Measurements from ENCODE around the gene ASB1. TPM values are rescaled to one million over a fixed set of nuclear protein-coding genes. Genes with fewer than 3 reads are reported as not detected.

The ASB1 gene
- total and polyA plus RNA-seq, 8 donors: 10.7 to 36.8 (median 18.5) TPM

DNA sequence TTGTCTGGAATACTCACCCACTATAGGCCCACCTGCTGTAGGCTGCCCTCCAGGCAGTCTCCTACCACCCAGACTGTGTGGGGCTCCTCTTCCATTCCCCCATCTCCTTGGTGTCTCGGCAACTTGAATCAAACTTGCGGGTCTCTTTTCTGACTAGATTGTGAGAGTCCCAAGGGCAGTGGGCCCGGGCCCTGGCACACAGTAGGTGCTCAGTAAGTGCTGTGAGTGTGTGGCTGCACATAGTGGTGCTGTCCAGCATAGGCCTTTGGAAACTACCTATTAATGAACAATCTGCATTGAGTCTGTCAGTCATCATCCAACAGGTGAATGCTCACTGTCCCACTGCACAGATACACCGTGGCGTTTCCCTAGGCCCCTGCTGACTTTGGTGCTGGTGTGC lies 43.6 kb upstream of the ASB1 start:
- H3K4me3 ChIP-seq: no peak overlapping the region
- H3K27me3 ChIP-seq: no peaks in the 10 kb centered on the region
- no peaks in the 10 kb centered on the region for H3K9me3 ChIP-seq
- peak in 1 of 2 donors; percentile 11 for DNase-seq
- H3K36me3 ChIP-seq: peaks cover 0 to 27% (median 16%) of the 10 kb centered on the region in 4 donors
- H3K4me1 ChIP-seq: peaks cover 0 to 38% (median 6%) of the 10 kb centered on the region in 4 donors
- intact Hi-C loops (cut with DNase I; ENCODE audit: low total_unique reads): no loop called here
- TF ChIP-seq POLR2AphosphoS5 (IDR thresholded peaks at IDR 0.05) (no peak), EP300 (IDR thresholded peaks at IDR 0.05) (no peak), POLR2A (IDR thresholded peaks at IDR 0.05) (no peak)
- TF ChIP-seq, protein P1, sequence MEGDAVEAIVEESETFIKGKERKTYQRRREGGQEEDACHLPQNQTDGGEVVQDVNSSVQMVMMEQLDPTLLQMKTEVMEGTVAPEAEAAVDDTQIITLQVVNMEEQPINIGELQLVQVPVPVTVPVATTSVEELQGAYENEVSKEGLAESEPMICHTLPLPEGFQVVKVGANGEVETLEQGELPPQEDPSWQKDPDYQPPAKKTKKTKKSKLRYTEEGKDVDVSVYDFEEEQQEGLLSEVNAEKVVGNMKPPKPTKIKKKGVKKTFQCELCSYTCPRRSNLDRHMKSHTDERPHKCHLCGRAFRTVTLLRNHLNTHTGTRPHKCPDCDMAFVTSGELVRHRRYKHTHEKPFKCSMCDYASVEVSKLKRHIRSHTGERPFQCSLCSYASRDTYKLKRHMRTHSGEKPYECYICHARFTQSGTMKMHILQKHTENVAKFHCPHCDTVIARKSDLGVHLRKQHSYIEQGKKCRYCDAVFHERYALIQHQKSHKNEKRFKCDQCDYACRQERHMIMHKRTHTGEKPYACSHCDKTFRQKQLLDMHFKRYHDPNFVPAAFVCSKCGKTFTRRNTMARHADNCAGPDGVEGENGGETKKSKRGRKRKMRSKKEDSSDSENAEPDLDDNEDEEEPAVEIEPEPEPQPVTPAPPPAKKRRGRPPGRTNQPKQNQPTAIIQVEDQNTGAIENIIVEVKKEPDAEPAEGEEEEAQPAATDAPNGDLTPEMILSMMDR (IDR thresholded peaks at IDR 0.05): no peak
- 94 to 98% (median 96%) methylated on average over 5 of the region's 5 CpGs for WGBS, 5 donors
- no peak overlapping the region for H3K27ac ChIP-seq

- H3K36me3 ChIP-seq: peaks cover 0 to 27% (median 16%) of the 10 kb centered on the region in 4 donors
- no peaks in the 10 kb centered on the region for H3K9me3 ChIP-seq
- DNase-seq: no peak
- peaks cover 0 to 34% (median 5%) of the 10 kb centered on the region in 4 donors for H3K4me1 ChIP-seq
- intact Hi-C loops (cut with DNase I; ENCODE audit: low total_unique reads): no loop called here
- no peak overlapping the region for H3K4me3 ChIP-seq
- 86 to 92% (median 90%) methylated on average over 7 of the region's 7 CpGs for WGBS, 5 donors
- H3K27me3 ChIP-seq: no peaks in the 10 kb centered on the region
- TF ChIP-seq POLR2A (IDR thresholded peaks at IDR 0.05) (no peak), POLR2AphosphoS5 (IDR thresholded peaks at IDR 0.05) (no peak), EP300 (IDR thresholded peaks at IDR 0.05) (no peak)
- TF ChIP-seq, protein P1 (IDR thresholded peaks at IDR 0.05): no peak
- H3K27ac ChIP-seq: no peak overlapping the region
Observed at GRCh38 chr2:238383743-238384380, 42.9 kb upstream of the ASB1 start.

DNA sequence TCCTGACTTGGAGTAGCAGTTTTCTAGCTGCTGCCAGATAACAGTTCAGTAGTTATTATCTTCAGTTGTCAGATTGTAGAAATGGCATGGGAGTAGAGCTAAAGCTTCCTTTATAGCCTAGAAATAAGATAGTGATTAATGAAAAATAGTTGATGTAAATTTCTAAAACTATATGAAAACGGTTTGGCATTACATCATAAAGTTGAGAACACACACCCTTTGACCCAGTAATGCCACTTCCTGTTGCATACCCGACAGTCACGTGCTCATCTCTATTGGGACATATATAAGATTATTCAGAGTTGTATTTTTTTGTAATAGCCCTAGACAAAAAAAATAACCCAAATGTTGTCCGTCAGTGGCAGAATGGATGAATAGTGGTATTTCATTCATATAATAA lies 39.4 kb upstream of the ASB1 start:
- WGBS, 5 donors: 68 to 76% (median 73%) methylated on average over 4 of the region's 4 CpGs
- H3K27me3 ChIP-seq: no peaks in the 10 kb centered on the region
- no peak overlapping the region for H3K27ac ChIP-seq
- peaks cover 0 to 29% (median 10%) of the 10 kb centered on the region in 4 donors for H3K4me1 ChIP-seq
- intact Hi-C loops (cut with DNase I; ENCODE audit: low total_unique reads): no loop called here
- H3K9me3 ChIP-seq: no peaks in the 10 kb centered on the region
- TF ChIP-seq POLR2AphosphoS5 (IDR thresholded peaks at IDR 0.05) (no peak), POLR2A (IDR thresholded peaks at IDR 0.05) (no peak), EP300 (IDR thresholded peaks at IDR 0.05) (no peak)
- TF ChIP-seq, protein P1 (IDR thresholded peaks at IDR 0.05): no peak
- no peak overlapping the region for H3K4me3 ChIP-seq
- DNase-seq: no peak
- H3K36me3 ChIP-seq: peaks cover 0 to 17% (median 7%) of the 10 kb centered on the region in 4 donors

DNA sequence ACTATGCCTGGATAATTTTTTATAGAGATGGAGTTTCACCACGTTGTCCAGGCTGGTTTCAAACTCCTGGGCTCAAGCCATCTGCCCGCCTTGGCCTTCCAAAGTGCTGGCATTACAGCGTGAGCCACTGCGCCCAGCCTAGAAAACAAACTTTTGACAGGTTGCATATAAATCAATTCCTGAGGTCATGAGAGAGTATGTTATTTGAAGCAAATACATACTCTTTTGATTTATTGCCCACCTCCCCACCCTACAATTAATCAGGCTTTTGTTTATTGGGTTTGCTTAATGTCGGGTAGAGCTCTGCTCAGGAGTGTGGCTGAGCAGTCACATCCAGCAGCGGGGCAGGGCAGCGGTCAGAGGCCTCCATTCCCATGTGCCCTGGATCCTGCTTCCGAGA lies 37.9 kb upstream of the ASB1 start:
- peak; percentile 22 to 24 for DNase-seq
- H3K36me3 ChIP-seq: peaks cover 0 to 3% (median 0%) of the 10 kb centered on the region in 4 donors
- H3K9me3 ChIP-seq: no peaks in the 10 kb centered on the region
- peaks cover 0 to 23% (median 10%) of the 10 kb centered on the region in 4 donors for H3K4me1 ChIP-seq
- H3K4me3 ChIP-seq: no peak overlapping the region
- no peak for TF ChIP-seq EP300 (IDR thresholded peaks at IDR 0.05)
- peak in 1 of 3 donors; percentile 76 for TF ChIP-seq POLR2AphosphoS5 (IDR thresholded peaks at IDR 0.05)
- H3K27me3 ChIP-seq: no peaks in the 10 kb centered on the region
- intact Hi-C loops (cut with DNase I; ENCODE audit: low total_unique reads): no loop called here
- WGBS, 5 donors: 66 to 75% (median 73%) methylated on average over 8 of the region's 8 CpGs
- peak overlapping the region in 2 of 5 donors; percentile 24 to 80 for H3K27ac ChIP-seq
